ENCODE measurements around the gene SNCAIP. TPM values are rescaled to one million over a fixed set of nuclear protein-coding genes. Genes with fewer than 3 reads are reported as not detected.
A peak's percentile ranks its signal among the peaks of the same experiment; 100 is the strongest.

The SNCAIP gene
- total RNA-seq, 1 experiment from 2014 or later: 1.2 TPM

GRCh38 chr5:122499585-122499984, 187.5 kb downstream of the SNCAIP start:
- ChIA-PET POLR2A (no interaction called here), CTCF (no interaction called here)
- no peak for DNase-seq
- H3K36me3 ChIP-seq (ENCODE audit: control insufficient read depth, insufficient read depth, low read length): no peaks in the 10 kb centered on the region
- H3K27ac Mint-ChIP-seq (ENCODE audit: unreplicated experiment): no peak overlapping the region
- H3K4me1 Mint-ChIP-seq (ENCODE audit: low read depth, unreplicated experiment): peaks cover 9% of the 10 kb centered on the region
- no peaks in the 10 kb centered on the region for H3K27me3 ChIP-seq (replicated peaks; ENCODE audit: control insufficient read depth, insufficient read depth, low read length)
- H3K27me3 Mint-ChIP-seq (ENCODE audit: insufficient read depth, unreplicated experiment): no peaks in the 10 kb centered on the region
- intact Hi-C loops (cut with micrococcal nuclease; ENCODE audit: unreplicated experiment): loop anchor here (2.0 to 10.0 kb wide), 2 partner anchors 85 to 185 kb away; partner anchors contain the start of gene SNCAIP
- no TSS peak for BruUV-seq (replicated peaks)
- no peaks in the 10 kb centered on the region for H3K4me1 ChIP-seq
- no peak for TF ChIP-seq CTCF (IDR thresholded peaks at IDR 0.05; ENCODE audit: insufficient read depth in 1 of 2, low read depth in 1 of 2, low read length in 1 of 2, severe bottlenecking in 1 of 2, unreplicated experiment in 1 of 2)
- H3K4me3 Mint-ChIP-seq (ENCODE audit: unreplicated experiment): no peak overlapping the region
- no peak overlapping the region for H3K4me3 ChIP-seq (ENCODE audit: low read depth, low read length)
- no peaks in the 10 kb centered on the region for H3K9me3 ChIP-seq
- H3K36me3 Mint-ChIP-seq (ENCODE audit: insufficient read depth, unreplicated experiment): no peaks in the 10 kb centered on the region
- H3K9me3 Mint-ChIP-seq (ENCODE audit: unreplicated experiment): no peaks in the 10 kb centered on the region

- TF ChIP-seq CTCF (IDR thresholded peaks at IDR 0.05; ENCODE audit: insufficient read depth in 1 of 2, low read depth in 1 of 2, low read length in 1 of 2, severe bottlenecking in 1 of 2, unreplicated experiment in 1 of 2): peak; percentile 82 to 84
- POLR2A ChIA-PET: interaction anchor here (0.6 kb wide), 1 partner anchor 717 kb away, joined by 4 read pairs; no protein-coding TSS in a partner anchor
- Histone ChIP-seq H3K4me3 (ENCODE audit: low read depth, low read length) (no peak overlapping the region), H3K36me3 (ENCODE audit: control insufficient read depth, insufficient read depth, low read length) (no peaks in the 10 kb centered on the region), H3K9me3 (no peaks in the 10 kb centered on the region), H3K27me3 (replicated peaks; ENCODE audit: control insufficient read depth, insufficient read depth, low read length) (no peaks in the 10 kb centered on the region), H3K4me1 (no peaks in the 10 kb centered on the region)
- Mint-ChIP-seq H3K9me3 (ENCODE audit: unreplicated experiment) (no peaks in the 10 kb centered on the region), H3K4me3 (ENCODE audit: unreplicated experiment) (no peak overlapping the region), H3K27ac (ENCODE audit: unreplicated experiment) (no peak overlapping the region), H3K4me1 (ENCODE audit: low read depth, unreplicated experiment) (peaks cover 9% of the 10 kb centered on the region), H3K36me3 (ENCODE audit: insufficient read depth, unreplicated experiment) (no peaks in the 10 kb centered on the region), H3K27me3 (ENCODE audit: insufficient read depth, unreplicated experiment) (no peaks in the 10 kb centered on the region)
- CTCF ChIA-PET: interaction anchor here (0.6 to 0.7 kb wide), 3 partner anchors 47 to 1040 kb away, joined by 3 to 7 read pairs (median 6); no protein-coding TSS in a partner anchor
- intact Hi-C loops (cut with micrococcal nuclease; ENCODE audit: unreplicated experiment): loop anchor here (1.0 to 5.0 kb wide), 4 partner anchors 845 to 1112 kb away; no protein-coding TSS in a partner anchor
- BruUV-seq (replicated peaks): no TSS peak
- peak; percentile 62 to 70 for DNase-seq
Measured at GRCh38 chr5:122500245-122501088, 188.4 kb downstream of the SNCAIP start.

- intact Hi-C loops (cut with micrococcal nuclease; ENCODE audit: unreplicated experiment): loop anchor here (5.0 kb wide), 1 partner anchor 1111 kb away; no protein-coding TSS in a partner anchor
- ChIA-PET CTCF (interaction anchor here (0.6 to 0.7 kb wide), 3 partner anchors 48 to 1039 kb away, joined by 3 to 7 read pairs (median 6); no protein-coding TSS in a partner anchor), POLR2A (interaction anchor here (0.6 kb wide), 1 partner anchor 716 kb away, joined by 4 read pairs; no protein-coding TSS in a partner anchor)
- no peak for DNase-seq
- H3K36me3 Mint-ChIP-seq (ENCODE audit: insufficient read depth, unreplicated experiment): no peaks in the 10 kb centered on the region
- H3K4me3 Mint-ChIP-seq (ENCODE audit: unreplicated experiment): no peak overlapping the region
- Histone ChIP-seq H3K4me1 (no peaks in the 10 kb centered on the region), H3K27me3 (replicated peaks; ENCODE audit: control insufficient read depth, insufficient read depth, low read length) (no peaks in the 10 kb centered on the region), H3K4me3 (ENCODE audit: low read depth, low read length) (no peak overlapping the region), H3K9me3 (no peaks in the 10 kb centered on the region), H3K36me3 (ENCODE audit: control insufficient read depth, insufficient read depth, low read length) (no peaks in the 10 kb centered on the region)
- no peaks in the 10 kb centered on the region for H3K27me3 Mint-ChIP-seq (ENCODE audit: insufficient read depth, unreplicated experiment)
- TF ChIP-seq CTCF (IDR thresholded peaks at IDR 0.05; ENCODE audit: insufficient read depth in 1 of 2, low read depth in 1 of 2, low read length in 1 of 2, severe bottlenecking in 1 of 2, unreplicated experiment in 1 of 2): no peak
- peaks cover 9% of the 10 kb centered on the region for H3K4me1 Mint-ChIP-seq (ENCODE audit: low read depth, unreplicated experiment)
- no peak overlapping the region for H3K27ac Mint-ChIP-seq (ENCODE audit: unreplicated experiment)
- H3K9me3 Mint-ChIP-seq (ENCODE audit: unreplicated experiment): no peaks in the 10 kb centered on the region
- BruUV-seq (replicated peaks): no TSS peak
Measured at GRCh38 chr5:122501089-122501435, 189.0 kb downstream of the SNCAIP start.

Data from Caco-2 (cell line).